ENCODE results near the gene SMCO1.

Gene SMCO1

GRCh38 chr3:196547067-196547466 lies 31.9 kb upstream of the SMCO1 start:
- Histone ChIP-seq H3K9ac (ENCODE audit: low read length) (no peak overlapping the region), H3K9me2 (replicated peaks; ENCODE audit: insufficient read depth, low read length) (no peaks in the 10 kb centered on the region), H3K4me3 (ENCODE audit: insufficient read depth, low read length, poor library complexity, severe bottlenecking) (no peak overlapping the region), H3K27ac (ENCODE audit: low read depth, low read length) (no peak overlapping the region), H3K9me3 (ENCODE audit: insufficient read depth, low read length) (peaks cover 15% of the 10 kb centered on the region; the same call in 1 of the 2 replicates), H2AFZ (ENCODE audit: low read depth, low read length, severe bottlenecking) (no peak overlapping the region), H3K79me2 (ENCODE audit: insufficient read depth, low read length) (no peaks in the 10 kb centered on the region), H4K20me1 (ENCODE audit: low read depth, low read length) (no peaks in the 10 kb centered on the region), H3K36me3 (ENCODE audit: low read length) (no peaks in the 10 kb centered on the region), H3F3A (ENCODE audit: insufficient read depth) (no peaks in the 10 kb centered on the region), H3K4me2 (ENCODE audit: low read depth, low read length, poor library complexity, severe bottlenecking) (no peak overlapping the region), H3K27me3 (ENCODE audit: low read length) (no peaks in the 10 kb centered on the region)
- TF ChIP-seq EZH2phosphoT487 (conservative IDR thresholded peaks at IDR 0.05; ENCODE audit: low read length) (no peak), CTCF (IDR thresholded peaks at IDR 0.05; ENCODE audit: insufficient read depth, low read length, poor library complexity, severe bottlenecking) (no peak)

- Histone ChIP-seq H3K79me2 (ENCODE audit: insufficient read depth, low read length) (no peaks in the 10 kb centered on the region), H3K27me3 (ENCODE audit: low read length) (no peaks in the 10 kb centered on the region), H2AFZ (ENCODE audit: low read depth, low read length, severe bottlenecking) (no peak overlapping the region), H3K36me3 (ENCODE audit: low read length) (no peaks in the 10 kb centered on the region), H3K27ac (ENCODE audit: low read depth, low read length) (no peak overlapping the region), H3F3A (ENCODE audit: insufficient read depth) (no peaks in the 10 kb centered on the region), H3K9me3 (ENCODE audit: insufficient read depth, low read length) (peaks cover 15% of the 10 kb centered on the region; the same call in 1 of the 2 replicates), H4K20me1 (ENCODE audit: low read depth, low read length) (no peaks in the 10 kb centered on the region), H3K9me2 (replicated peaks; ENCODE audit: insufficient read depth, low read length) (no peaks in the 10 kb centered on the region), H3K4me2 (ENCODE audit: low read depth, low read length, poor library complexity, severe bottlenecking) (no peak overlapping the region), H3K4me3 (ENCODE audit: insufficient read depth, low read length, poor library complexity, severe bottlenecking) (no peak overlapping the region), H3K9ac (ENCODE audit: low read length) (no peak overlapping the region)
- no peak for TF ChIP-seq CTCF (IDR thresholded peaks at IDR 0.05; ENCODE audit: insufficient read depth, low read length, poor library complexity, severe bottlenecking)
- no peak for TF ChIP-seq EZH2phosphoT487 (conservative IDR thresholded peaks at IDR 0.05; ENCODE audit: low read length)
Measured at GRCh38 chr3:196546537-196546936, 31.4 kb upstream of the SMCO1 start.

GRCh38 chr3:196544491-196544992 lies 29.4 kb upstream of the SMCO1 start:
- Histone ChIP-seq H3K4me2 (ENCODE audit: low read depth, low read length, poor library complexity, severe bottlenecking) (no peak overlapping the region), H3K4me3 (ENCODE audit: insufficient read depth, low read length, poor library complexity, severe bottlenecking) (no peak overlapping the region), H3K9me3 (ENCODE audit: insufficient read depth, low read length) (peaks cover 6% of the 10 kb centered on the region; the same call in 1 of the 2 replicates), H3F3A (ENCODE audit: insufficient read depth) (no peaks in the 10 kb centered on the region), H3K36me3 (ENCODE audit: low read length) (no peaks in the 10 kb centered on the region), H3K9ac (ENCODE audit: low read length) (no peak overlapping the region), H4K20me1 (ENCODE audit: low read depth, low read length) (no peaks in the 10 kb centered on the region), H3K79me2 (ENCODE audit: insufficient read depth, low read length) (no peaks in the 10 kb centered on the region), H3K27me3 (ENCODE audit: low read length) (no peaks in the 10 kb centered on the region), H2AFZ (ENCODE audit: low read depth, low read length, severe bottlenecking) (no peak overlapping the region), H3K9me2 (replicated peaks; ENCODE audit: insufficient read depth, low read length) (no peaks in the 10 kb centered on the region), H3K27ac (ENCODE audit: low read depth, low read length) (no peak overlapping the region)
- TF ChIP-seq EZH2phosphoT487 (conservative IDR thresholded peaks at IDR 0.05; ENCODE audit: low read length) (no peak), CTCF (IDR thresholded peaks at IDR 0.05; ENCODE audit: insufficient read depth, low read length, poor library complexity, severe bottlenecking) (no peak)
